ENCODE data around the gene TMCO4.
"Not testable (repeated sequence)": the region's sequence is repeated elsewhere in the genome, so short reads cannot be mapped to it uniquely, and the experiment has no call there.

Gene TMCO4

DNA sequence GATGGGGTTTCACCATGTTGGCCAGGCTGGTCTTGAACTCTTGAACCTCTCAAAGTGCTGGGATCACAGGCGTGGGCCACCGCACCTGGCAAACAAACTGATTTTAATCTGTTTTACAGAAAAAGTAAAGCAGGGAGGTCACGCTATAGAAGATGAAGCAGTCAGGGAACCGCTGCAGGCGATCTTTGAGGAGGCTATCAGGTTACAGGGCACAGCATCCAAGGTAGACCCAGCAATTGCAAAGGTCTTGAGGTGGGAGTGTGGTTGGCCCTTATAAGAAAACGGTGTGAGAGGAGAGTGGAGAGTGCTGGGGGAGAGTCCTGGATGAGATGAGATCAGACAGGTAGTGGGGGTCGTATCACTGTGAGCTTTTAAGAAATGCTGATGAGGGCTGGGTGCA is 2.6 kb upstream of the TMCO4 start:
- H3K4me1 Mint-ChIP-seq: peaks cover 11% of the 10 kb centered on the region
- H3K36me3 Mint-ChIP-seq: peaks cover under 1% of the 10 kb centered on the region
- no peak overlapping the region for H3K27ac Mint-ChIP-seq
- ATAC-seq (ENCODE audit: low read depth) (no peak), DNase-seq (ENCODE audit: low spot score in 2 of 2) (no peak)
- H3K9me3 Mint-ChIP-seq: no peaks in the 10 kb centered on the region
- H3K4me3 Mint-ChIP-seq: no peak overlapping the region
- H3K27me3 Mint-ChIP-seq: peaks cover 2% of the 10 kb centered on the region

DNA sequence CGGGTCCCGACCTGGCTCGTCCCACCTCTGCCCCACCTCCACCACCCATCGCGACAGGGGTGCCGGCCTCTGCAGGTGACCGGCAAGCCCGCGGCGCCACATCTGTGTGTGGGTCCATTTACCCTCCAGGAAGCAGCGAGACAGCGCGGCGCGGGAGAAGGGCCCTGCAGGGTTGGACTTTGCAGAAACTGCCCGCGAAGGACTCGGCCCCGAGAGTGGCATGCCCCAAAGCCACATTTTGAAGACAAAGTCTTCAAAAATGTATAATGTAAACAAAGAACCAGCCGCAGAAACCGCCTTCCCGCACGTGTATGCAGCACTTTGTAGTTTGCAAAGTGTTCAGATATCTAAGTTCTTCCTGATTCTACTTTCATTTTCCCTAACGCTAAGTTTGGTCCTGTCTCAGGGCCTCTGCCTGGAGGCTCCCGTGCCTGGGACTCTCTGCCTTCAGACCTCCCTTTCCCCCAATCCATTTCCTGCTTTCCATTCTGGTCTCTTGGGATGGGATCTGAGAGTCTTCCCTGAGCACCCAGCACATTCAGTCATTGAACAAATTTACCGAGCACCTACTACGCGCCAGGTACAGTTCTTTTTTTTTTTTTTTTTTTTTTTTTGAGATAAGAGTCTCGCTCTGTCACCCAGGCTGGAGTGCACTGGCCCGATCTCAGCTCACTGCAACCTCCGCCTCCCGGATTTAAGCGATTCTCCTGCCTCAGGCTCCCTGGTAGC is 524 bp upstream of the TMCO4 start:
- Mint-ChIP-seq H3K27me3 (peaks cover 2% of the 10 kb centered on the region), H3K36me3 (peaks cover 4% of the 10 kb centered on the region), H3K4me3 (peak overlapping the region; percentile 92), H3K9me3 (no peaks in the 10 kb centered on the region), H3K4me1 (peaks cover 13% of the 10 kb centered on the region), H3K27ac (peak overlapping the region; percentile 76)
- ATAC-seq (ENCODE audit: low read depth) (peak; percentile 58), DNase-seq (ENCODE audit: low spot score in 2 of 2) (peak; percentile 11 to 59)

DNA sequence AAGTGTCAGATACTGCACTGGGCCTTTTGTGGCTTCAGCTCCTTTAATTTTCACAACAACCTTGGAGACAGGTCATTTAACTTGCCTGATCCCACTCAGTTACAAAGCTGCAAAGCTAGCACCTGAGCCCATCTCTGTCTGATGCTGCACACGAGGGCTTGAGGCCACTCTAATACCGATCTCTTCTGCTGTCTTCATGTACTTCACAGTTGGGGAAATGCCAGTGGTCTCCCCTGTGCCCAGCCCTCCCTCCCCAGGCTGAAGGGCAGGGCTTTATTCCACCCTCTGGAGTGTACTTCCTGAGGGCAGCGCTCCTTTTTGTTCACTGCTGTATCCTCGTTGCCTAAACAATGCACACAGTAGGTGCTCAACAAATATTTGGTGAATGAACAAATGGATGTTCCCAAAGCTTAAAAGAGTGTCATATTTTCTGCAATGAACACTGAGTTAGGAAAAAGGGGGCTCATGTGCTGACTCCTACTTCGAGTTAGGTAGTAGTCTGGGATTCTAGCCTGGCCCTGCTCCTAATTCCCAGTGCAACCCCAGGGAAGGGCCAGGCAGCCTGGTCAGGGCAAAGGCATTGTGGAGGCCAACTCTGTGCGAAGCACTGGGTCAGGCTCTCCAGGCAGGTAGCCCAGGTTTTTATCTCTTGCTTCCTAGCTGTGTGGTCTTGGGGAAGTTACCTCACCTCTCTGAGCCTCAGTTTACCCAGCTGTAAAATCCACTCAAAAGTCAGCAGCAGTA is 1.1 kb downstream of the TMCO4 start:
- Mint-ChIP-seq H3K27ac (peak overlapping the region; percentile 95), H3K36me3 (peaks cover 7% of the 10 kb centered on the region), H3K9me3 (peaks cover 2% of the 10 kb centered on the region), H3K27me3 (no peaks in the 10 kb centered on the region), H3K4me1 (peaks cover 22% of the 10 kb centered on the region), H3K4me3 (peak overlapping the region; percentile 84)
- DNase-seq (ENCODE audit: low spot score in 2 of 2) (no peak), ATAC-seq (ENCODE audit: low read depth) (no peak)

DNA sequence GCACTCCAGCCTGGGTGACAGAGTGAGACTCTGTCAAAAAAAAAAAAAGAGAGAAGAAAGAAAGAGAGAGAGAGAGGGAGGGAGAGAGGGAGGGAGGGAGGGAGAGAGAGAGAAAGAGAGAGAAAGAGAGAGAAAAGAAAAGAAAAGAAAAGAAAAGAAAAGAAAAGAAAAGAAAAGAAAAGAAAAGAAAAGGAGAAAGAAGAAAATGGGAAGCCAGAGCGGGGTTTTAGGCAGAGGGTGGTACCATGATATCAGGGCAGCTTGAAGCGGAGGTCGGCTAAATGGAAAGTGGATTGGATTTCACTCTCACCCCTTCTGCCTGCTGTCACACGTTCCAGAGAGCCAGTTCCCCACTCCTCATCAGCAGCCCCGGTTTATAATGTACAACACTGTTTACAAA is 1.9 kb downstream of the TMCO4 start:
- Mint-ChIP-seq H3K9me3 (peaks cover 2% of the 10 kb centered on the region), H3K4me3 (peak overlapping the region; percentile 22), H3K27ac (peak overlapping the region; percentile 95), H3K4me1 (peaks cover 22% of the 10 kb centered on the region), H3K36me3 (peaks cover 11% of the 10 kb centered on the region), H3K27me3 (no peaks in the 10 kb centered on the region)
- ATAC-seq (ENCODE audit: low read depth) (no peak), DNase-seq (ENCODE audit: low spot score in 2 of 2) (no peak)

DNA sequence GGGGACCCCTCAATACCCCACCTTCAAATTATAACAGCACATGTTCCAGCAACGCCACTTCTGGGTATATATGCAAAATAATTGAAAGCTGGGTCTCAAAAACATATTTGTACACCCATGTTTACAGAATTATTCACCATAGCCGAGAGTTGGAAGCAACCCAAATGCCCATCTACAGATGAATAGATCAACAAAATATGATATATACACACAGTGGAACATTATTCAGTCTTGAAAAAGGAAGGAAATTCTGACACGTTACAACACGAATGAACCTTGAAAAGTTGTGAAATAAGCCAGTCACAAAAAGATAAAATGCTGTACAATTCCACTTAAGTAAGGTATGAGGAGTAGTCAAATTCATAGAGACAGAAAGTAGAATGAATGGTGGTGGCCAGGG is 5.1 kb downstream of the TMCO4 start:
- peaks cover 31% of the 10 kb centered on the region for H3K4me1 Mint-ChIP-seq
- H3K27me3 Mint-ChIP-seq: no peaks in the 10 kb centered on the region
- H3K27ac Mint-ChIP-seq: no peak overlapping the region
- H3K9me3 Mint-ChIP-seq: peaks cover 4% of the 10 kb centered on the region
- H3K4me3 Mint-ChIP-seq: no peak overlapping the region
- DNase-seq (ENCODE audit: low spot score in 2 of 2) (no peak), ATAC-seq (ENCODE audit: low read depth) (no peak)
- peaks cover 27% of the 10 kb centered on the region for H3K36me3 Mint-ChIP-seq

DNA sequence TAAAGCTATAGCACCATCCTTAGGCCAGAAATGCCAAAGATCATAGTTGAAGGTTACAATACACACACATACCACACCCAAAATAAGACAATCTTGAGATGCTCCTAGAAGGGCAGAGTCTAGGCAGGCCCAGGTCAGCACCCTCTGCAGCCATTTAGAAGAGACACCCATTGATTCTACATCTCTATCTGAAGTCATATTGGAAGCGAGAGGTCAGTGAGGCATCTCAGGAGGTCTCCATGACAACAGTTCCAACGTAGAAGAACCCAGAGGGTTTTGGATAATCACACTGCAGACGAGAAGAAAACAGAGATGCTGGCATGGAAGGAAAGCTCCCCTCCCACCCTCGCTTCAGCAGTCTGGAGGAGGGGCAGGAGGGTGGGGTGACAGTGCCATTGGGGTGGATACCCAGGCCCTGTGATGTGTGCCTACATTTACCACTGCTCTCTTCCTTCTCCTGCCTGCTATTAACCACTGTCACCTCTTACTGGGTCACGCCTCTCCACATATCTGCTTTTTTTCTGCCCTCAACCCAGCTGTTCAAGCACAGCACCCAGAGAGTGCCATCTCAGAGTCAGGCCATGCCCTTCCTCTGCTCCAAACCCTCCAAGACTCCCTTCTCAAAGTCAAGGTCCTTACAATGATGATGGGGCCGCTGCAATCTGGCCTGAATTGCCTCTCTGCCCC is 6.2 kb downstream of the TMCO4 start:
- Mint-ChIP-seq H3K36me3 (peaks cover 27% of the 10 kb centered on the region), H3K27me3 (no peaks in the 10 kb centered on the region), H3K4me3 (no peak overlapping the region), H3K9me3 (peaks cover 4% of the 10 kb centered on the region), H3K4me1 (peaks cover 24% of the 10 kb centered on the region), H3K27ac (no peak overlapping the region)
- no peak for ATAC-seq (ENCODE audit: low read depth)
- DNase-seq (ENCODE audit: low spot score in 2 of 2): no peak

DNA sequence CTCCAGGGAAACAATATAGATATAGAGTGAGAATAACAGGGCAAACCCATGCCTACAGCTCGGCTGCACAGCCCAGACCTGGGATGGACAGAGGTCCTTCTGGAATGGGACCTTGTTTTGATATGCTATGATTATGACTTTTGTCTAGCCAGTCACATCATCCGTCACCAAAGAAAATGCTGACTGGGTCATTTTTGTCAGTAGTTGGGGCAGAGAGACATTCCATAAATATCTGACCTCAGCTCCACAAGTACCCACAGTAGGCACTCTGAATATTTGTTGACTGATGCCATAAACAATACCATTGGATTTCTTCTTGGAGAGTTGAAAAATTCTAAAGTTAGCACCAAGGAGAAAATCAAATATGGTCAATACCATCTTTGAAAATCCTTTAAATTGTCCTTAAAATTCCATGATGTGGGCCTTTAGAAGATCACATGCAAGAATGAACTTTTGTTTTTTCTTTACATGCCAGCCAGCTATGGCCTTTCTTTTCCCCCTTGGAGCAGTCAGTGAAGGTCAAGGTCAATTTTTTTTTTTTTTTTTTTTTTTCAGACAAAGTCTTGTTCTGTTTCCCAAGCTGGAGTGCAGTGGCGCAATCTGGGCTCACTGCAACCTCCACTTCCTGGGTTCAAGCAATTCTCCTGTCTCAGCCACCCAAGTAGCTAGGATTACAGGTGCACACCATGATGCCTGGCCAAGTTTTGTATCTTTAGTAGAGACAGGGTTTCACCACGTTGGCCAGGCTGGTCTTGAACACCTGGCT is 7.3 kb downstream of the TMCO4 start:
- H3K4me3 Mint-ChIP-seq: no peak overlapping the region
- peaks cover 30% of the 10 kb centered on the region for H3K36me3 Mint-ChIP-seq
- no peak for DNase-seq (ENCODE audit: low spot score in 2 of 2)
- H3K4me1 Mint-ChIP-seq: peaks cover 25% of the 10 kb centered on the region
- H3K27me3 Mint-ChIP-seq: no peaks in the 10 kb centered on the region
- peaks cover 4% of the 10 kb centered on the region for H3K9me3 Mint-ChIP-seq
- no peak overlapping the region for H3K27ac Mint-ChIP-seq
- no peak for ATAC-seq (ENCODE audit: low read depth)

DNA sequence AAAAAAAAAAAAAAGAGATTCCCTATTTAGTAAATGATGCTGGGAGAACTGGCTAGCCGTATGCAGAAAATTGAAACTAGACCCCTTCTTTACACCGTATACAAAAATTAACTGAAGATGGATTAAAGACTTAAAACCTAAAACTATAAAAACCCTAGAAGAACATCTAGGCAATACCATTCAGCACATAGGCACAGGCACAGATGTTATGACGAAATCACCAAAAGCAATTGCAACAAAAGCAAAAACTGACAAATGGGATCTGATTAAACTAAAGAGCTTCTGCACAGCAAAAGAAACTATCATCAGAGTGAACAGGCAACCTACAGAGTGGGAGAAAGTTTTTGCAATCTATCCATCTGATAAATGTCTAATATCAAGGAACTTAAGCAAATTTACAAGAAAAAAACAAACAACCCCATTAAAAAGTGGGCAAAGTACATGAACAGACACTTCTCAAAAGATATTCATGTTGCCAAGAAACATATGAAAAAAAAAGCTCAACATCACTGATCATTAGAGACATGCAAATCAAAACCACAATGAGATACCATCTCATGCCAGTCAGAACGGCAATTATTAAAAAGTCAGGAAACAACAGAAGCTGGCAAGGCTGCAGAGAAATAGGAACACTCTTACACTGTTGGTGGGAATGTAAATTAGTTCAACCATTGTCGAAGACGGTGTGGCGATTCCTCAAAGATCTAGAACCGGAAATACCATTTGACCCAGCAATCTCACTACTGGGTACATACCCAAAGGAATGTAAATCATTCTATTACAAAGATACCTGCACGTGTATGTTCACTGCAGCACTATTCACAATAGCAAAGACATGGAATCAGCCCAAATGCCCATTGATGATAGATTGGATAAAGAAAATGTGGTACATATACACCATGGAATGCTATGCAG is 9.4 kb downstream of the TMCO4 start:
- H3K9me3 Mint-ChIP-seq; H3K4me3 Mint-ChIP-seq; ATAC-seq (ENCODE audit: low read depth); H3K27me3 Mint-ChIP-seq; H3K27ac Mint-ChIP-seq; DNase-seq (ENCODE audit: low spot score in 2 of 2): not testable (repeated sequence)
- peaks cover 25% of the 10 kb centered on the region for H3K4me1 Mint-ChIP-seq
- H3K36me3 Mint-ChIP-seq: peaks cover 38% of the 10 kb centered on the region

DNA sequence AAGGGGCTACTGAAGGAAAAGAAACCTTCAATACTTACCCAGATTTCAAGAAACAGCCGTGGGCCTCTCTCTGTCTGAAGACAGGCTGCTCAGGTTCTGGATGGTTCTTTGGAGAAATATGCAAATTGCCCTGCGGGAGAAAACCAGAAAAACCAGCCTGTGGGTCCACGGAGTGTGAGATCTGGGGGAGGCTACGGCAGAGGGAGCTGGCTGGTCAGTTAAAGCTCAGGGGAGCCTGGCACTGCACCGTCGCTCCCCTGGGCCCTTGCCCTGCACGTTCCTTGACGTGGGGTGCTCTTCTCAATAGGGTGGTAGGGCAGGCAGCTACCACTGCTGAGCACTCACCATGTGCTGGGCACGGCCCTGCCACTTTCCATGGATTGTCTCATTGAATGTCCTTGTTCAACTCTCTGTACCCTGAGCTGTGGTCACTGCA is 12.7 kb downstream of the TMCO4 start:
- DNase-seq (ENCODE audit: low spot score in 2 of 2) (no peak), ATAC-seq (ENCODE audit: low read depth) (no peak)
- peaks cover 36% of the 10 kb centered on the region for H3K36me3 Mint-ChIP-seq
- H3K27me3 Mint-ChIP-seq: no peaks in the 10 kb centered on the region
- H3K27ac Mint-ChIP-seq: no peak overlapping the region
- peaks cover 16% of the 10 kb centered on the region for H3K4me1 Mint-ChIP-seq
- peaks cover 2% of the 10 kb centered on the region for H3K9me3 Mint-ChIP-seq
- no peak overlapping the region for H3K4me3 Mint-ChIP-seq

DNA sequence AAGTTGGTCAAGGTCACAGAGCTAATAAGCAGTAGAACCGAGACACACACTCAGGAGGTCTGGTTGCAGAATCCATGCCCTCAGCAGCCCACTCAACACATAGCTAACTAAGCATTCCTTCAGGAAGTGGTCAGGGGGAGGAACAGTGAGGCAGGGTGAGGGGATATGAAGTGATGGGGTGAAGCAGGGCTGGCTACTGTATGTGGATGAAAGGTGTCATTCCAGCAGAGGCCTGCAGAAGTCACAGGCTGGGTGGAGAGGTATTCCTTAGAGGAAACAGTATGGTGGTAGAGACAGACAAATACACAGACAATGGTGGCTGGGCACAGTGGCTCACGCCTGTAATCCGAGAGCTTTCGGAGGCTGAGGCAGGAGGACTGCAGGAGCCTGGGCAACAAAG is 14.1 kb downstream of the TMCO4 start:
- Mint-ChIP-seq H3K4me3 (no peak overlapping the region), H3K36me3 (peaks cover 36% of the 10 kb centered on the region), H3K9me3 (no peaks in the 10 kb centered on the region), H3K27ac (no peak overlapping the region), H3K4me1 (peaks cover 13% of the 10 kb centered on the region), H3K27me3 (no peaks in the 10 kb centered on the region)
- DNase-seq (ENCODE audit: low spot score in 2 of 2) (no peak), ATAC-seq (ENCODE audit: low read depth) (no peak)

DNA sequence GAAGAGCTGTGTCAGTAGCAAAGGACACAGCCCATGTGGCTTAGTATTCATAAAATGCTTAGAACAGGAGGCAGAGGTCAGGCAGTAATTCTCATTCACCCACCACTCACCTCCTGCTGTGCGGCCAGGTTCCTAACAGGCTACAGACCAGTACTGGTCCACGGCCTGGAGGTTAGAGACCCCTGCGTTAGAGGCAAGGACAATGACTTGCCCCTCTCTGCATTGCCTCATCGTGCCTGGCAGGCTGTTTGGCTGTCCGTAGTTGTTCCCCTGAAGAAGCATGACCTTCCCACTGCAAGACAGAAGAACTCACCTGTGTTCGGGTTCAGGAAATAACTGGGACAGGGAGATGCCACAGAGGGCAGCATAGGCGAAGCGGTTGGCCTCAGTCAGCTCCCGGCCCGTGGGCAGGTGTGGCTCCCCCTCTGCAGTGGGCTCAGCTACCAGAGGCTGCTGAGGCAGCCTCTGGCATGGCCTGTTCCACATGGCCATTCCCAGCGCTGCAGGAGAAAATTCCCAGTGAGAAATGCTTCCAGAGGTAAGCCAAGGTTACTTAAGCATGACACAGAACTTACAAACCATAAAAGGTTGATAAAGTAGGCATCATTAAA is 19.3 kb downstream of the TMCO4 start:
- ATAC-seq (ENCODE audit: low read depth) (no peak), DNase-seq (ENCODE audit: low spot score in 2 of 2) (no peak)
- Mint-ChIP-seq H3K27ac (no peak overlapping the region), H3K9me3 (no peaks in the 10 kb centered on the region), H3K4me1 (no peaks in the 10 kb centered on the region), H3K27me3 (no peaks in the 10 kb centered on the region), H3K4me3 (no peak overlapping the region), H3K36me3 (peaks cover 35% of the 10 kb centered on the region)

DNA sequence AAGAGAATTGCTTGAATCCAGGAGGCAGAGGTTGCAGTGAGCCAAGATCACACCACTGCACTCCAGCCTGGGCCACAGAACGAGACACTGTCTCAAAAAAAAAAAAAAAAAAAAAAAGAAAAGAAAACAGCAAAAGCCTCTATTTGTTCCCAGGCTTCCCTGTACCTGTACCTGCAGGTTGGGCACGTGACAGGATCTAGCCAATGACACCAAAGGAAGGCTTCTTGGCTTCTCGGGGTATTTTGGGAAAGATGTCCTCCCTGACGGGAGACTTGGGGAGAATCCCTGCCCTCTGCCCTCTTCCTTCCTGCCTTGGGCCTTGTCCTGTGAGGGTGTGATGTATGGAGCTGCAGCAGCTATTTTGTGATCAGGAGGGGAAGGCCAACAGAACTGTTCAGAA is 22.8 kb downstream of the TMCO4 start:
- no peak overlapping the region for H3K27ac Mint-ChIP-seq
- H3K36me3 Mint-ChIP-seq: peaks cover 31% of the 10 kb centered on the region
- ATAC-seq (ENCODE audit: low read depth) (no peak), DNase-seq (ENCODE audit: low spot score in 2 of 2) (no peak)
- no peaks in the 10 kb centered on the region for H3K27me3 Mint-ChIP-seq
- H3K4me3 Mint-ChIP-seq: no peak overlapping the region
- no peaks in the 10 kb centered on the region for H3K4me1 Mint-ChIP-seq
- H3K9me3 Mint-ChIP-seq: no peaks in the 10 kb centered on the region

DNA sequence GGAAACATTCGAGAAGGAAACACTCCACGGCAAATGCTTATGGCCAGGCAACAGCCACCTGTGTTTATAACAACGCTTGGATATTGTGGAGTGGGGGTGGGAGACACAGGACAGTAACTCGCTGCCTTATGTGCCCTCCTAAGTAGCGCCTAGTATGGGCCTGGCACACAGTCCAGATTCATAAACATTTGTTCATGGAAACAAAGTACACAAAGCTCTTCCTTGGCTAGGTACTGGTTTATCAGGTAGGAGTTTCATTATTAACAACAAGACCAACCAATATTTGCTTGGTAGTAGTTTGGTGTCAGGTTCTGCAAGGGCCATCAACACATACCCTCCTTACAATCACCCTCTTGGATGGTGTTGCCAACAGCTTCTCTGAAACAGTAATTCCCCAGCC is 23.4 kb downstream of the TMCO4 start:
- Mint-ChIP-seq H3K4me3 (no peak overlapping the region), H3K4me1 (no peaks in the 10 kb centered on the region), H3K36me3 (peaks cover 32% of the 10 kb centered on the region), H3K27me3 (no peaks in the 10 kb centered on the region), H3K9me3 (no peaks in the 10 kb centered on the region), H3K27ac (no peak overlapping the region)
- DNase-seq (ENCODE audit: low spot score in 2 of 2) (no peak), ATAC-seq (ENCODE audit: low read depth) (no peak)
